Astrocyte (in vitro differentiated cells and primary cell): ENCODE data around the gene DOCK7. TPM values are rescaled to one million over a fixed set of nuclear protein-coding genes. Genes with fewer than 3 reads are reported as not detected.

Experiments used
- DNase-seq: peaks from one replicate; pipeline ENCODE4 v3.0.0-alpha.2; 2010; ENCODE audit warnings: low read depth
- FAIRE-seq: peaks from 2 replicates; lab custom pipeline; 2011; peaks lifted over from hg19 to GRCh38; lab: Jason Lieb, UNC
- H2AFZ ChIP-seq: 2 replicates; pipeline ENCODE4 v1.6.0; 2012; ENCODE audit warnings: low read depth, low read length, inconsistent platforms
- H3K27ac ChIP-seq: 2 replicates; pipeline ENCODE4 v1.5.1; 2011; ENCODE audit warnings: low read depth, low read length, inconsistent platforms
- H3K27me3 ChIP-seq: 2 replicates; pipeline ENCODE4 v1.6.0; 2011; ENCODE audit warnings: low read length, inconsistent platforms; ENCODE audit not compliant: insufficient read depth
- H3K36me3 ChIP-seq: 2 replicates; pipeline ENCODE4 v1.5.1; 2011; ENCODE audit warnings: low read length, inconsistent platforms; ENCODE audit not compliant: insufficient read depth
- H3K4me1 ChIP-seq: 2 replicates; pipeline ENCODE4 v1.5.1; 2011; ENCODE audit warnings: low read length, inconsistent platforms; ENCODE audit not compliant: insufficient read depth
- H3K4me2 ChIP-seq: 2 replicates; pipeline ENCODE4 v1.6.0; 2012; ENCODE audit warnings: low read length, inconsistent platforms
- H3K4me3 ChIP-seq: 2 replicates; pipeline ENCODE4 v1.5.1; 2011; ENCODE audit warnings: low read depth, mild to moderate bottlenecking, low read length, inconsistent platforms; ENCODE audit not compliant: insufficient read depth
- H3K79me2 ChIP-seq: 2 replicates; pipeline ENCODE4 v1.6.0; 2012; ENCODE audit warnings: mild to moderate bottlenecking, low read length, inconsistent platforms; ENCODE audit not compliant: insufficient read depth
- H3K9ac ChIP-seq: 2 replicates; pipeline ENCODE4 v1.6.0; 2012; ENCODE audit warnings: mild to moderate bottlenecking, low read length, inconsistent platforms
- H3K9me3 ChIP-seq: 2 replicates; pipeline ENCODE4 v1.5.1; 2012; ENCODE audit warnings: low read depth, mild to moderate bottlenecking, low read length, inconsistent platforms; ENCODE audit not compliant: insufficient read depth
- H4K20me1 ChIP-seq: 2 replicates; pipeline ENCODE4 v1.6.0; 2012; ENCODE audit warnings: low read length, inconsistent platforms; ENCODE audit not compliant: insufficient read depth
- H3K27ac Mint-ChIP-seq: one replicate; pipeline ENCODE4 v1.8.0; 2021; ENCODE audit warnings: mild to moderate bottlenecking, mixed read lengths; ENCODE audit not compliant: unreplicated experiment
- H3K27me3 Mint-ChIP-seq: one replicate; pipeline ENCODE4 v1.8.0; 2021; ENCODE audit warnings: low read depth, mixed read lengths; ENCODE audit not compliant: unreplicated experiment
- H3K36me3 Mint-ChIP-seq: one replicate; pipeline ENCODE4 v1.8.0; 2021; ENCODE audit warnings: low read depth, mixed read lengths; ENCODE audit not compliant: unreplicated experiment
- H3K4me1 Mint-ChIP-seq: one replicate; pipeline ENCODE4 v1.8.0; 2021; ENCODE audit warnings: low read depth, mixed read lengths; ENCODE audit not compliant: unreplicated experiment
- H3K4me3 Mint-ChIP-seq: one replicate; pipeline ENCODE4 v1.8.0; 2021; ENCODE audit warnings: mild to moderate bottlenecking, moderate library complexity, mixed read lengths; ENCODE audit not compliant: unreplicated experiment
- H3K9me3 Mint-ChIP-seq: one replicate; pipeline ENCODE4 v1.8.0; 2021; ENCODE audit warnings: mild to moderate bottlenecking, mixed read lengths; ENCODE audit not compliant: unreplicated experiment
- CTCF ChIP-seq: IDR thresholded peaks from 2 replicates; pipeline ENCODE4 v1.5.1; 2011; ENCODE audit warnings: low read depth, mild to moderate bottlenecking, inconsistent platforms, low read length, moderate library complexity; ENCODE audit not compliant: insufficient read depth
- EZH2 ChIP-seq: IDR thresholded peaks from 2 replicates; pipeline ENCODE4 v1.6.1; 2012; ENCODE audit warnings: mild to moderate bottlenecking, low read length, inconsistent platforms; ENCODE audit not compliant: insufficient read depth
- total RNA-seq: library from RNA; stranded (reverse); gene quantifications from 2 replicates; pipeline ENCODE4 v1.2.1, GENCODE V29; 2021

Gene DOCK7
- total RNA-seq, 1 donor from 2014 or later: 68.7 TPM

- Mint-ChIP-seq H3K9me3 (no peaks in the 10 kb centered on the region), H3K27me3 (no peaks in the 10 kb centered on the region), H3K36me3 (peaks cover 6% of the 10 kb centered on the region), H3K4me3 (no peak overlapping the region), H3K27ac (no peak overlapping the region), H3K4me1 (peaks cover 8% of the 10 kb centered on the region)
- no peak for DNase-seq
- Histone ChIP-seq H3K4me1 (peaks cover 5% of the 10 kb centered on the region), H4K20me1 (peaks cover 50% of the 10 kb centered on the region), H3K4me3 (no peak overlapping the region), H3K27ac (no peak overlapping the region), H3K9me3 (no peaks in the 10 kb centered on the region), H3K27me3 (no peaks in the 10 kb centered on the region), H3K9ac (no peak overlapping the region), H3K4me2 (no peak overlapping the region), H3K36me3 (no peaks in the 10 kb centered on the region), H2AFZ (no peak overlapping the region), H3K79me2 (peaks cover 83% of the 10 kb centered on the region)
- no peak for TF ChIP-seq EZH2
- no peak for TF ChIP-seq CTCF
- FAIRE-seq: no peak
Measured at GRCh38 chr1:62672029-62672428, 16.2 kb downstream of the DOCK7 start.

- H3K27me3 Mint-ChIP-seq: no peaks in the 10 kb centered on the region
- peaks cover 48% of the 10 kb centered on the region for H3K79me2 ChIP-seq
- DNase-seq (no peak), FAIRE-seq (no peak)
- no peaks in the 10 kb centered on the region for H3K27me3 ChIP-seq
- H3K4me3 Mint-ChIP-seq: no peak overlapping the region
- peaks cover 7% of the 10 kb centered on the region for H3K36me3 ChIP-seq
- no peaks in the 10 kb centered on the region for H3K4me1 ChIP-seq
- no peak overlapping the region for H3K4me3 ChIP-seq
- no peak overlapping the region for H3K27ac ChIP-seq
- peaks cover 7% of the 10 kb centered on the region for H3K36me3 Mint-ChIP-seq
- no peaks in the 10 kb centered on the region for H3K9me3 Mint-ChIP-seq
- no peak overlapping the region for H3K27ac Mint-ChIP-seq
- no peaks in the 10 kb centered on the region for H3K4me1 Mint-ChIP-seq
- H4K20me1 ChIP-seq: peaks cover 7% of the 10 kb centered on the region
- H3K9ac ChIP-seq: no peak overlapping the region
- no peak overlapping the region for H3K4me2 ChIP-seq
- no peak overlapping the region for H2AFZ ChIP-seq
- no peaks in the 10 kb centered on the region for H3K9me3 ChIP-seq
- TF ChIP-seq EZH2: no peak
- no peak for TF ChIP-seq CTCF
Measured at GRCh38 chr1:62654744-62655143, 33.4 kb downstream of the DOCK7 start.

- DNase-seq: no peak
- H3K27ac ChIP-seq: no peak overlapping the region
- no peak overlapping the region for H3K4me2 ChIP-seq
- no peak overlapping the region for H3K4me3 ChIP-seq
- Mint-ChIP-seq H3K4me1 (no peaks in the 10 kb centered on the region), H3K9me3 (no peaks in the 10 kb centered on the region), H3K36me3 (peaks cover 6% of the 10 kb centered on the region), H3K27ac (no peak overlapping the region), H3K4me3 (no peak overlapping the region), H3K27me3 (no peaks in the 10 kb centered on the region)
- no peak for FAIRE-seq
- TF ChIP-seq EZH2 (no peak), CTCF (no peak)
- no peaks in the 10 kb centered on the region for H3K4me1 ChIP-seq
- H2AFZ ChIP-seq: no peak overlapping the region
- H3K9me3 ChIP-seq: no peaks in the 10 kb centered on the region
- peaks cover 9% of the 10 kb centered on the region for H3K36me3 ChIP-seq
- peaks cover 4% of the 10 kb centered on the region for H4K20me1 ChIP-seq
- H3K27me3 ChIP-seq: no peaks in the 10 kb centered on the region
- no peak overlapping the region for H3K9ac ChIP-seq
- H3K79me2 ChIP-seq: peaks cover 27% of the 10 kb centered on the region
Measured at GRCh38 chr1:62652387-62652786, 35.8 kb downstream of the DOCK7 start.
